Neuronal stem cell (in vitro differentiated cells): ENCODE data around the gene NAT10.
"Not testable (repeated sequence)": the region's sequence is repeated elsewhere in the genome, so short reads cannot be mapped to it uniquely, and the experiment has no call there.

Experiments used
- DNase-seq: peaks from one replicate; pipeline ENCODE4 v3.0.0-alpha.2; 2013; ENCODE audit warnings: low spot score
- H2AFZ ChIP-seq: one replicate; pipeline ENCODE4 v1.6.1; 2013; ENCODE audit warnings: mild to moderate bottlenecking, low read length, inconsistent platforms
- H2AK5ac ChIP-seq: 2 replicates; pipeline ENCODE4 v1.6.1; 2013; ENCODE audit warnings: low read depth, mild to moderate bottlenecking, inconsistent platforms, low read length, moderate library complexity, mixed read lengths
- H2BK120ac ChIP-seq: 2 replicates; pipeline ENCODE4 v1.6.1; 2013; ENCODE audit warnings: low read depth, mild to moderate bottlenecking, inconsistent platforms, low read length, moderate library complexity, mixed read lengths
- H2BK12ac ChIP-seq: one replicate; pipeline ENCODE4 v1.6.1; 2013; ENCODE audit warnings: low read length, inconsistent platforms
- H2BK15ac ChIP-seq: 2 replicates; pipeline ENCODE4 v1.6.1; 2013; ENCODE audit warnings: mild to moderate bottlenecking, low read length, inconsistent platforms, mixed read lengths
- H2BK5ac ChIP-seq: one replicate; pipeline ENCODE4 v1.6.1; 2013; ENCODE audit warnings: inconsistent platforms, mild to moderate bottlenecking, low read length, moderate library complexity
- H3K14ac ChIP-seq: one replicate; pipeline ENCODE4 v1.6.1; 2013; ENCODE audit warnings: low read length, inconsistent platforms
- H3K18ac ChIP-seq: 2 replicates; pipeline ENCODE4 v1.6.1; 2013; ENCODE audit warnings: low read length, inconsistent platforms
- H3K23ac ChIP-seq: 2 replicates; pipeline ENCODE4 v1.6.1; 2013; ENCODE audit warnings: low read depth, mild to moderate bottlenecking, mixed read lengths, low read length, inconsistent platforms; ENCODE audit not compliant: poor library complexity
- H3K27ac ChIP-seq: replicated peaks from 3 replicates; pipeline ENCODE4 v1.5.1; 2013; ENCODE audit warnings: low read length, inconsistent platforms
- H3K27me3 ChIP-seq, 3 experiments: 2 replicates each; pipeline ENCODE4 v1.6.1; 2013; ENCODE audit warnings: low read length in 3 of 3, mild to moderate bottlenecking in 2 of 3, inconsistent platforms in 1 of 3, low read depth in 1 of 3, mixed read lengths in 1 of 3, moderate library complexity in 1 of 3; ENCODE audit not compliant: control insufficient read depth in 3 of 3, insufficient read depth in 3 of 3
- H3K36me3 ChIP-seq, 2 donors: replicated peaks in 1 of 2; 2 replicates each; pipeline ENCODE4 v1.6.1; 2013; ENCODE audit warnings: low read length in 2 of 2; ENCODE audit not compliant: control insufficient read depth in 2 of 2, insufficient read depth in 2 of 2
- H3K4ac ChIP-seq: 2 replicates; pipeline ENCODE4 v1.6.1; 2013; ENCODE audit warnings: inconsistent platforms, mild to moderate bottlenecking, low read length, moderate library complexity
- H3K4me1 ChIP-seq, 2 donors: 1 replicate in 1 of 2; 2 replicates in 1 of 2; pipeline ENCODE4 v1.6.1; 2013; ENCODE audit warnings: low read length in 2 of 2, low read depth in 1 of 2; ENCODE audit not compliant: control insufficient read depth in 2 of 2, insufficient read depth in 1 of 2
- H3K4me2 ChIP-seq: one replicate; pipeline ENCODE4 v1.6.1; 2013; ENCODE audit warnings: mild to moderate bottlenecking, low read length, inconsistent platforms; ENCODE audit not compliant: insufficient read depth, poor library complexity, severe bottlenecking
- H3K4me3 ChIP-seq, 2 donors: 2 replicates each; pipeline ENCODE4 v1.5.1; 2013; ENCODE audit warnings: low read length in 2 of 2, mild to moderate bottlenecking in 2 of 2, inconsistent platforms in 1 of 2, moderate library complexity in 1 of 2
- H3K79me1 ChIP-seq: one replicate; pipeline ENCODE4 v1.6.1; 2013; ENCODE audit warnings: low read depth, mild to moderate bottlenecking, inconsistent platforms, low read length, moderate library complexity
- H3K9ac ChIP-seq: one replicate; pipeline ENCODE4 v1.6.1; 2013; ENCODE audit warnings: mild to moderate bottlenecking, low read depth, low read length, inconsistent platforms; ENCODE audit not compliant: poor library complexity
- H3K9me3 ChIP-seq, 2 donors: replicated peaks in 1 of 2; 2 replicates each; pipeline versions ENCODE3 to v1.6.1; 2013; ENCODE audit warnings: low read length in 2 of 2, mild to moderate bottlenecking in 2 of 2, inconsistent platforms in 1 of 2, low read depth in 1 of 2, mixed read lengths in 1 of 2, moderate library complexity in 1 of 2; ENCODE audit not compliant: control insufficient read depth in 2 of 2, insufficient read depth in 1 of 2
- H4K8ac ChIP-seq: one replicate; pipeline ENCODE4 v1.6.1; 2013; ENCODE audit warnings: low read depth, mild to moderate bottlenecking, inconsistent platforms, low read length, moderate library complexity
- H4K91ac ChIP-seq: one replicate; pipeline ENCODE4 v1.6.1; 2013; ENCODE audit warnings: low read length, low read depth, mild to moderate bottlenecking, inconsistent platforms; ENCODE audit not compliant: poor library complexity
- WGBS, 2 donors: extraction: QIAGEN DNeasy Blood & Tissue Kit; methylation state at CpG; one replicate each; pipeline ENCODE4 v1.1.7; 2013; ENCODE audit warnings: missing lambda C conversion rate in 2 of 2, mixed read lengths in 1 of 2; ENCODE audit not compliant: insufficient read length in 2 of 2, insufficient replicate concordance in 1 of 2; ENCODE audit errors: extremely low coverage in 2 of 2; 5-methylcytosine and 5-hydroxymethylcytosine counted together

NAT10 gene

DNA sequence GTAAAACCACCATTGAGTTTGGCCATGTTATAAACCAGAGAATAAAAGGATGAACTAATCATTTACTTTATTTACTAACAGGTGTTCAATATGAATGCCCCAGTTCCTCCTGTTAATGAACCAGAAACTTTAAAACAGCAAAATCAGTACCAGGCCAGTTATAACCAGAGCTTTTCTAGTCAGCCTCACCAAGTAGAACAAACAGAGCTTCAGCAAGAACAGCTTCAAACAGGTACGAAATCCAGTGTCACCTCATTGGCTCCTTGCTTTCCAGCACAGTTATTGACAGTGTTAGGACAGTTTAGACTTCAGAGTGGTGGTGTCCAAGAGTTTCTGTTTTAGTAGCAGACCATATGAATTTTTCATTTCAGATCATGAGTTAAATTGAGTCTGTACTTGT lies 13.6 kb upstream of the NAT10 start:
- no CpG with 5 or more reads among the region's 1 CpG for WGBS, 2 donors
- Histone ChIP-seq H2BK15ac (no peak overlapping the region), H3K4me2 (no peak overlapping the region), H4K91ac (no peak overlapping the region), H3K14ac (no peak overlapping the region), H2BK5ac (no peak overlapping the region), H2AFZ (no peak overlapping the region), H3K23ac (no peak overlapping the region), H4K8ac (no peak overlapping the region), H2BK120ac (no peak overlapping the region), H3K4me1 (no peaks in the 10 kb centered on the region), H3K9me3 (no peaks in the 10 kb centered on the region), H3K27ac (no peak overlapping the region), H3K36me3 (peaks cover 38 to 98% of the 10 kb centered on the region in 2 donors), H3K27me3 (no peaks in the 10 kb centered on the region), H3K79me1 (peaks cover 2% of the 10 kb centered on the region), H2BK12ac (no peak overlapping the region), H3K4ac (no peak overlapping the region), H2AK5ac (no peak overlapping the region), H3K9ac (no peak overlapping the region), H3K4me3 (no peak overlapping the region), H3K18ac (no peak overlapping the region)
- no peak for DNase-seq

DNA sequence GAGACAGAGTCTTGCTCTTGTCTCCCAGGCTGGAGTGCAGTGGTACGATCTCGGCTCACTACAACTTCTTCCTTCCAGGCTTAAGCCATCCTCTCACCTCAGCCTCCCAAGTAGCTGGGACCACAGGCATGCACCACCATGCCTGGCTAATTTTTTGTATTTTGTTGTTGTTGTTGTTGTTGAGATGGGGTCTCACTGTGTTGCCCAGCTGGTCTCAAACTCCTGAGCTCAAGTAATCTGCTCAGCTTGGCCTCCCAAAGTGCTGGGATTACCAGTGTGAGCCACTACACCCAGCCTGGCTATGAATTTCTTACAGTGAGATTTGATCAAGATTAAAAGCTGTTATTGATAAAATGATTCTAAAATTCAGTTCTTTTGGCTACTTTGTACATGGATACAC lies 10.5 kb upstream of the NAT10 start:
- H2BK5ac ChIP-seq, H2AFZ ChIP-seq, H4K8ac ChIP-seq, H2BK120ac ChIP-seq, H3K27me3 ChIP-seq, H3K9ac ChIP-seq, H3K9me3 ChIP-seq, H4K91ac ChIP-seq, H3K4ac ChIP-seq, H3K4me1 ChIP-seq, H3K79me1 ChIP-seq, H3K14ac ChIP-seq, H3K27ac ChIP-seq, DNase-seq, H2BK12ac ChIP-seq, H3K18ac ChIP-seq, H3K4me3 ChIP-seq, H3K23ac ChIP-seq, H3K4me2 ChIP-seq, H2BK15ac ChIP-seq, H2AK5ac ChIP-seq: not testable (repeated sequence)
- WGBS, 2 donors, result no CpG with 5 or more reads among the region's 2 CpGs
- H3K36me3 ChIP-seq, result peaks cover 43 to 100% of the 10 kb centered on the region in 2 donors

DNA sequence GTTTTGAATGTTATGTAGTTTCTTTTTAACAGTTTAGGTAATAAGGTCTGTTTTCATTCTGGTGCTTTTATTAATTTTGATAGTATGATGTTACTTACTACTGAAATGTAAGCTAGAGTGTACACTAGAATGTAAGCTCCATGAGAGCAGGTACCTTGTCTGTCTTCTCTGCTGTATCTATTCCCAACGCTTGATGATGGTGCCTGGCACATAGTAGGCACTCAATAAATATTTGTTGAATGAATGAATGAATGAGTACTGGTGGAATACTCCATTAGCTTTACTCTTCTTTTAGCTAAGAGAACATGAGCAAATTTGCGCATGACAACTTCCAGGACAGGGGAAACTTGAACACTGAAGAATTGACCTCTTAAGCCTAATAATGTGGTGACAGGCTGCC lies 6.6 kb upstream of the NAT10 start:
- Histone ChIP-seq H3K27me3 (no peaks in the 10 kb centered on the region), H2BK5ac (no peak overlapping the region), H3K18ac (no peak overlapping the region), H4K8ac (no peak overlapping the region), H4K91ac (no peak overlapping the region), H3K27ac (no peak overlapping the region), H3K4me2 (no peak overlapping the region), H3K9me3 (no peaks in the 10 kb centered on the region), H3K4ac (no peak overlapping the region), H2BK15ac (no peak overlapping the region), H3K9ac (no peak overlapping the region), H2BK120ac (no peak overlapping the region), H3K4me3 (no peak overlapping the region), H2AFZ (no peak overlapping the region), H3K79me1 (peaks cover 2% of the 10 kb centered on the region), H2AK5ac (no peak overlapping the region), H2BK12ac (no peak overlapping the region), H3K23ac (no peak overlapping the region), H3K4me1 (no peaks in the 10 kb centered on the region), H3K36me3 (peaks cover 26 to 94% of the 10 kb centered on the region in 2 donors), H3K14ac (no peak overlapping the region)
- WGBS, 2 donors, result no CpG with 5 or more reads among the region's 2 CpGs
- no peak for DNase-seq

DNA sequence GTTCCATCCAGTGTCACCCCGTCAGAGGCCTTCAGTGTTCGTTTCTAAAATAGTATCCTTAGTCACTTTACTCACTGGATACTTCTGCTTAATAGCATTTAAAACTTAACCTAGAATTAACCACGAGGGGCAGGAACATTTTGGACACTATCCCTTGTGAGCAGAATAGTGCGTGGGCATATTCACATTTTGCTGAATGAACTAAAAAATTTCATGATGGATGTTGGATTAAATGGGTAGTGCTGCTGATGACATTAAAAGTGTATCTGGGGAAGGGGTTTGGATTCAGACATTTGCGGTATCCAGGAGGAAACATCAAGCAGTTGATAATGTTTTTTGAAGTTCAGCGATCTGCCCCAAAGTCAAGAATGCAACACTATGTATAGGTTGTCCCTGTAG lies 750 bp upstream of the NAT10 start:
- Histone ChIP-seq H2BK5ac (no peak overlapping the region), H2BK120ac (no peak overlapping the region), H3K27me3 (no peaks in the 10 kb centered on the region), H3K4me1 (peaks cover 3 to 6% of the 10 kb centered on the region in 2 donors), H2BK12ac (no peak overlapping the region), H2AK5ac (no peak overlapping the region), H3K9me3 (no peaks in the 10 kb centered on the region), H3K23ac (no peak overlapping the region), H3K4ac (no peak overlapping the region), H2BK15ac (no peak overlapping the region), H3K4me3 (peak overlapping the region; percentile 75 to 93), H3K9ac (no peak overlapping the region), H3K27ac (peak overlapping the region; percentile 82), H3K18ac (no peak overlapping the region), H3K36me3 (peaks cover 8 to 54% of the 10 kb centered on the region in 2 donors), H2AFZ (peak overlapping the region; percentile 86), H3K79me1 (no peaks in the 10 kb centered on the region), H3K14ac (no peak overlapping the region), H4K91ac (no peak overlapping the region), H4K8ac (no peak overlapping the region), H3K4me2 (peak overlapping the region; percentile 91)
- no CpG with 5 or more reads among the region's 6 CpGs for WGBS, 2 donors
- no peak for DNase-seq
